ENCODE measurements around the gene SLC30A5. TPM values are rescaled to one million over a fixed set of nuclear protein-coding genes. Genes with fewer than 3 reads are reported as not detected.
"Not testable (repeated sequence)": the region's sequence is repeated elsewhere in the genome, so short reads cannot be mapped to it uniquely, and the experiment has no call there.

The SLC30A5 gene
- 49.0 to 57.5 TPM (median 56.0 TPM) in 3 replicates for total RNA-seq

GRCh38 chr5:69093771-69094482 is at the start of gene SLC30A5:
TSS of gene SLC30A5 (plus strand) at chr5:69094014. CDS start at chr5:69094256, 242 bp downstream.
- no peaks in the 10 kb centered on the region for H3K9me3 Mint-ChIP-seq
- no peaks in the 10 kb centered on the region for H3K27me3 Mint-ChIP-seq (ENCODE audit: low read depth)
- H3K4me1 Mint-ChIP-seq, result peaks cover 12% of the 10 kb centered on the region
- H3K36me3 Mint-ChIP-seq, result peaks cover 6% of the 10 kb centered on the region
- peak within 1 kb of the TSS; percentile 96 for H3K27ac Mint-ChIP-seq
- peak within 1 kb of the TSS; percentile 91 for H3K4me3 Mint-ChIP-seq
- DNase-seq (ENCODE audit: low spot score in 2 of 2, unreplicated experiment in 2 of 2), result peak; percentile 96 to 98
- peak; percentile 84 for TF ChIP-seq CTCF (IDR thresholded peaks at IDR 0.05; ENCODE audit: unreplicated experiment)

- H3K4me1 Mint-ChIP-seq; H3K36me3 Mint-ChIP-seq; H3K4me3 Mint-ChIP-seq; H3K27ac Mint-ChIP-seq; H3K27me3 Mint-ChIP-seq (ENCODE audit: low read depth); DNase-seq (ENCODE audit: low spot score in 2 of 2, unreplicated experiment in 2 of 2); H3K9me3 Mint-ChIP-seq: not testable (repeated sequence)
Measured at GRCh38 chr5:69045213-69045612, 48.6 kb upstream of the SLC30A5 start.

- H3K9me3 Mint-ChIP-seq, result no peaks in the 10 kb centered on the region
- H3K36me3 Mint-ChIP-seq, result no peaks in the 10 kb centered on the region
- no peak for DNase-seq (ENCODE audit: low spot score in 2 of 2, unreplicated experiment in 2 of 2)
- no peak overlapping the region for H3K4me3 Mint-ChIP-seq
- no peak overlapping the region for H3K27ac Mint-ChIP-seq
- peaks cover 10% of the 10 kb centered on the region for H3K4me1 Mint-ChIP-seq
- TF ChIP-seq CTCF (IDR thresholded peaks at IDR 0.05; ENCODE audit: unreplicated experiment), result no peak
- H3K27me3 Mint-ChIP-seq (ENCODE audit: low read depth), result no peaks in the 10 kb centered on the region
Measured at GRCh38 chr5:69046375-69046957, 47.3 kb upstream of the SLC30A5 start.

- no peak for TF ChIP-seq CTCF (IDR thresholded peaks at IDR 0.05; ENCODE audit: unreplicated experiment)
- no peak overlapping the region for H3K4me3 Mint-ChIP-seq
- no peak for DNase-seq (ENCODE audit: low spot score in 2 of 2, unreplicated experiment in 2 of 2)
- no peak overlapping the region for H3K27ac Mint-ChIP-seq
- H3K9me3 Mint-ChIP-seq, result no peaks in the 10 kb centered on the region
- no peaks in the 10 kb centered on the region for H3K27me3 Mint-ChIP-seq (ENCODE audit: low read depth)
- H3K4me1 Mint-ChIP-seq, result peaks cover 10% of the 10 kb centered on the region
- no peaks in the 10 kb centered on the region for H3K36me3 Mint-ChIP-seq
Measured at GRCh38 chr5:69048230-69048629, 45.6 kb upstream of the SLC30A5 start.

- peaks cover 3% of the 10 kb centered on the region for H3K4me1 Mint-ChIP-seq
- no peak overlapping the region for H3K27ac Mint-ChIP-seq
- no peak for TF ChIP-seq CTCF (IDR thresholded peaks at IDR 0.05; ENCODE audit: unreplicated experiment)
- H3K4me3 Mint-ChIP-seq, result no peak overlapping the region
- H3K9me3 Mint-ChIP-seq, result no peaks in the 10 kb centered on the region
- H3K27me3 Mint-ChIP-seq (ENCODE audit: low read depth), result no peaks in the 10 kb centered on the region
- H3K36me3 Mint-ChIP-seq, result no peaks in the 10 kb centered on the region
- DNase-seq (ENCODE audit: low spot score in 2 of 2, unreplicated experiment in 2 of 2), result no peak
Measured at GRCh38 chr5:69049151-69049550, 44.7 kb upstream of the SLC30A5 start.

GRCh38 chr5:69049796-69050195 is 44.0 kb upstream of the SLC30A5 start:
- H3K4me1 Mint-ChIP-seq, result no peaks in the 10 kb centered on the region
- H3K27ac Mint-ChIP-seq, result no peak overlapping the region
- DNase-seq (ENCODE audit: low spot score in 2 of 2, unreplicated experiment in 2 of 2), result no peak
- H3K4me3 Mint-ChIP-seq, result no peak overlapping the region
- no peaks in the 10 kb centered on the region for H3K36me3 Mint-ChIP-seq
- no peak for TF ChIP-seq CTCF (IDR thresholded peaks at IDR 0.05; ENCODE audit: unreplicated experiment)
- no peaks in the 10 kb centered on the region for H3K27me3 Mint-ChIP-seq (ENCODE audit: low read depth)
- H3K9me3 Mint-ChIP-seq, result no peaks in the 10 kb centered on the region

Data from mesothelial cell of epicardium (in vitro differentiated cells).